ENCODE results near the gene CACNB3. TPM values are rescaled to one million over a fixed set of nuclear protein-coding genes. Genes with fewer than 3 reads are reported as not detected.

CACNB3 gene
- 30.8 to 40.7 TPM (median 35.8 TPM) in 5 replicates for total RNA-seq (2022; extraction: Qiagen RNA extraction; ENCODE audit: low read depth)

GRCh38 chr12:48817873-48818830, at the start of gene CACNB3:
Gene CACNB3 (plus strand): TSS chr12:48818496. CDS start chr12:48818930, 434 bp downstream.

GRCh38 chr12:48788854-48789775, 29.2 kb upstream of the CACNB3 start, which contains the start of gene ADCY6:
Gene ADCY6 (minus strand): TSS chr12:48789089. CDS start chr12:48783434, 5,655 bp downstream.

GRCh38 chr12:48851883-48852733, 33.8 kb downstream of the CACNB3 start, which contains the start of gene DDX23:
Gene DDX23 (minus strand): TSS chr12:48852163. CDS start chr12:48845782, 6,381 bp downstream.

GRCh38 chr12:48865281-48866051, 47.2 kb downstream of the CACNB3 start, which contains the start of gene RND1:
Gene RND1 (minus strand): TSS chr12:48865870. CDS start chr12:48865767, 103 bp downstream.

Other genes with a start within 250 kb of the CACNB3 start
- not detected in 5 replicates for gene LALBA, start 248.4 kb upstream of the CACNB3 start, total RNA-seq (2022; extraction: Qiagen RNA extraction; ENCODE audit: low read depth)
- gene KANSL2, start 136.3 kb upstream of the CACNB3 start, total RNA-seq (2022; extraction: Qiagen RNA extraction; ENCODE audit: low read depth) = 38.5 to 48.8 TPM (median 39.9 TPM) in 5 replicates
- gene CCNT1, start 101.8 kb upstream of the CACNB3 start, total RNA-seq (2022; extraction: Qiagen RNA extraction; ENCODE audit: low read depth) = 14.6 to 18.0 TPM (median 15.2 TPM) in 5 replicates
- gene ADCY6, start 29.4 kb upstream of the CACNB3 start, total RNA-seq (2022; extraction: Qiagen RNA extraction; ENCODE audit: low read depth) = 11.4 to 15.6 TPM (median 15.0 TPM) in 5 replicates
- gene DDX23, start 33.7 kb downstream of the CACNB3 start, total RNA-seq (2022; extraction: Qiagen RNA extraction; ENCODE audit: low read depth) = 74.3 to 96.1 TPM (median 87.6 TPM) in 5 replicates
- gene RND1, start 47.4 kb downstream of the CACNB3 start, total RNA-seq (2022; extraction: Qiagen RNA extraction; ENCODE audit: low read depth) = 17.0 to 23.9 TPM (median 19.9 TPM) in 5 replicates
- 45.2 to 56.0 TPM (median 53.7 TPM) in 5 replicates for gene FKBP11, start 107.0 kb downstream of the CACNB3 start, total RNA-seq (2022; extraction: Qiagen RNA extraction; ENCODE audit: low read depth)
- 124 to 166 TPM (median 152 TPM) in 5 replicates for gene ARF3, start 139.0 kb downstream of the CACNB3 start, total RNA-seq (2022; extraction: Qiagen RNA extraction; ENCODE audit: low read depth)
- gene WNT10B, start 153.2 kb downstream of the CACNB3 start, total RNA-seq (2022; extraction: Qiagen RNA extraction; ENCODE audit: low read depth) = 1.7 to 3.0 TPM (median 2.5 TPM) in 5 replicates
- gene WNT1, start 159.8 kb downstream of the CACNB3 start, total RNA-seq (2022; extraction: Qiagen RNA extraction; ENCODE audit: low read depth) = 0.08 TPM in 1 of 5 replicates, not detected in the others
- 0.58 to 0.73 TPM (median 0.65 TPM) in 5 replicates for gene DDN, start 180.9 kb downstream of the CACNB3 start, total RNA-seq (2022; extraction: Qiagen RNA extraction; ENCODE audit: low read depth)
- 39.9 to 48.3 TPM (median 42.8 TPM) in 5 replicates for gene PRKAG1, start 200.3 kb downstream of the CACNB3 start, total RNA-seq (2022; extraction: Qiagen RNA extraction; ENCODE audit: low read depth)
- 40.0 to 46.7 TPM (median 41.6 TPM) in 5 replicates for gene KMT2D, start 242.3 kb downstream of the CACNB3 start, total RNA-seq (2022; extraction: Qiagen RNA extraction; ENCODE audit: low read depth)